ENCODE measurements around the gene NCOR2.

NCOR2 gene

GRCh38 chr12:124553862-124554428 is 13.5 kb downstream of the NCOR2 start:
- no peaks in the 10 kb centered on the region for H3K27me3 ChIP-seq (ENCODE audit: control insufficient read depth in 1 of 2, insufficient read depth in 2 of 2, low read length in 2 of 2)
- H3K9me3 ChIP-seq (ENCODE audit: low read length): no peaks in the 10 kb centered on the region
- peak overlapping the region; percentile 39 for H3K27ac ChIP-seq (ENCODE audit: low read depth, low read length)
- H3K4me3 ChIP-seq (ENCODE audit: low read depth in 1 of 2, low read length in 2 of 2): peak overlapping the region in 1 of 2 donors; percentile 29
- peaks cover 80% of the 10 kb centered on the region for H3K4me1 ChIP-seq (ENCODE audit: insufficient read depth, low read length)
- no peak overlapping the region for H3K9ac ChIP-seq (ENCODE audit: low read length)
- no peaks in the 10 kb centered on the region for H3K36me3 ChIP-seq (ENCODE audit: insufficient read depth, low read length)

GRCh38 chr12:124551268-124552144 is 15.9 kb downstream of the NCOR2 start:
- peak overlapping the region; percentile 72 for H3K27ac ChIP-seq (ENCODE audit: low read depth, low read length)
- H3K4me1 ChIP-seq (ENCODE audit: insufficient read depth, low read length): peaks cover 79% of the 10 kb centered on the region
- H3K4me3 ChIP-seq (ENCODE audit: low read depth in 1 of 2, low read length in 2 of 2): peak overlapping the region in 1 of 2 donors; percentile 39
- H3K9ac ChIP-seq (ENCODE audit: low read length): peak overlapping the region; percentile 47
- H3K36me3 ChIP-seq (ENCODE audit: insufficient read depth, low read length): no peaks in the 10 kb centered on the region
- H3K27me3 ChIP-seq (ENCODE audit: control insufficient read depth in 1 of 2, insufficient read depth in 2 of 2, low read length in 2 of 2): no peaks in the 10 kb centered on the region
- H3K9me3 ChIP-seq (ENCODE audit: low read length): no peaks in the 10 kb centered on the region

GRCh38 chr12:124550123-124551089 is 17.0 kb downstream of the NCOR2 start:
- H3K27ac ChIP-seq (ENCODE audit: low read depth, low read length): peak overlapping the region; percentile 72
- peak overlapping the region; percentile 47 for H3K9ac ChIP-seq (ENCODE audit: low read length)
- no peaks in the 10 kb centered on the region for H3K36me3 ChIP-seq (ENCODE audit: insufficient read depth, low read length)
- H3K27me3 ChIP-seq (ENCODE audit: control insufficient read depth in 1 of 2, insufficient read depth in 2 of 2, low read length in 2 of 2): no peaks in the 10 kb centered on the region
- peaks cover 82% of the 10 kb centered on the region for H3K4me1 ChIP-seq (ENCODE audit: insufficient read depth, low read length)
- no peaks in the 10 kb centered on the region for H3K9me3 ChIP-seq (ENCODE audit: low read length)
- H3K4me3 ChIP-seq (ENCODE audit: low read depth in 1 of 2, low read length in 2 of 2): peak overlapping the region in 1 of 2 donors; percentile 39

DNA sequence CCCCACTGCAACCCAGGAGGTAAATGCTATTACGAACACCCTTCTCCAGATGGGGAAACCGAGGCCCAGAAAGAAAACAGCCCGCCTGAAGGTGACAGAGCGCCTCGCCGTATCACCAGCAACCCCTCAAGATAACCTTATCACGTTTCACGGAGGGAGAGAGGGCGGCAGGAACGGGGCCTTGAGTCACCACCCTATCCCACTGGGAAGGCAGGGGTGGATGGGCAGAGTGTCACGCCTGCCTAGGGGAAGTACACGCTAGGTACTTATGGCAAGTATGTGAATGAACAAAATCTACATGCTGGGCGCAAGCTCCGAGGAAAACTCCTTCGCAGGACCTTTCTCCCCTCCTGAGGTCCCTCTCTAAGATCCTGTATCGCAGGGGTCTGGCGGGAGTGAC is 17.8 kb downstream of the NCOR2 start:
- Histone ChIP-seq H3K27me3 (ENCODE audit: control insufficient read depth in 1 of 2, insufficient read depth in 2 of 2, low read length in 2 of 2) (no peaks in the 10 kb centered on the region), H3K4me3 (ENCODE audit: low read depth in 1 of 2, low read length in 2 of 2) (no peak overlapping the region), H3K27ac (ENCODE audit: low read depth, low read length) (peak overlapping the region; percentile 72), H3K4me1 (ENCODE audit: insufficient read depth, low read length) (peaks cover 81% of the 10 kb centered on the region), H3K9ac (ENCODE audit: low read length) (no peak overlapping the region), H3K9me3 (ENCODE audit: low read length) (no peaks in the 10 kb centered on the region), H3K36me3 (ENCODE audit: insufficient read depth, low read length) (no peaks in the 10 kb centered on the region)

DNA sequence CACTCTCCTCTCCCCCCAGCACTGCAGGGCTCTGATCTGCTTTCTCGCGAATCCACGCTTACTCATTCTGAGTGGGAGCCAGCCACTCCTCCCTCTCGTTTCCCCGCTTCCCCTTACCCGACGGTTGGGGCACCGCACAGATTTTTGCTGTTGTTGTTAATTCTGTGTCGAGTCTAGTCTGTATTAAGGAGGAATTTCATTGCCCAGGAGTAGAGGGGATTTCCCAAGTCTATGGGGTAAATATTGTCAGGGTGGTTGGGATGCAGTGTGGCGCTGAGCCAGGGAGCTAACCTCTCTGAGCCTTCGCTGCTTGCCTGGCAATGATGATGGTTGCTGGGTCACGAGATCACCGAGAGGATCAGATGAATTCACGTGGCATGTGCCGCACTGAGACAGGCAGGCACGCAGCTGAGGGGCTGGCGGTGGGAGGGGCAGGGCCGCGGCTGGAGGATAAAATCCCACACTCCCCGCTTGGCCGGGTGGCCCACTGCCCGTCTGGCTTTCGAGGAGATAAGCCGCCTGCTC is 18.5 kb downstream of the NCOR2 start:
- H3K9me3 ChIP-seq (ENCODE audit: low read length): no peaks in the 10 kb centered on the region
- no peak overlapping the region for H3K9ac ChIP-seq (ENCODE audit: low read length)
- no peak overlapping the region for H3K4me3 ChIP-seq (ENCODE audit: low read depth in 1 of 2, low read length in 2 of 2)
- H3K27me3 ChIP-seq (ENCODE audit: control insufficient read depth in 1 of 2, insufficient read depth in 2 of 2, low read length in 2 of 2): no peaks in the 10 kb centered on the region
- peak overlapping the region; percentile 72 for H3K27ac ChIP-seq (ENCODE audit: low read depth, low read length)
- peaks cover 81% of the 10 kb centered on the region for H3K4me1 ChIP-seq (ENCODE audit: insufficient read depth, low read length)
- H3K36me3 ChIP-seq (ENCODE audit: insufficient read depth, low read length): no peaks in the 10 kb centered on the region

GRCh38 chr12:124547626-124548025 is 19.8 kb downstream of the NCOR2 start:
- H3K4me1 ChIP-seq (ENCODE audit: insufficient read depth, low read length): peaks cover 85% of the 10 kb centered on the region
- H3K36me3 ChIP-seq (ENCODE audit: insufficient read depth, low read length): no peaks in the 10 kb centered on the region
- no peak overlapping the region for H3K4me3 ChIP-seq (ENCODE audit: low read depth in 1 of 2, low read length in 2 of 2)
- no peak overlapping the region for H3K27ac ChIP-seq (ENCODE audit: low read depth, low read length)
- no peaks in the 10 kb centered on the region for H3K9me3 ChIP-seq (ENCODE audit: low read length)
- H3K27me3 ChIP-seq (ENCODE audit: control insufficient read depth in 1 of 2, insufficient read depth in 2 of 2, low read length in 2 of 2): no peaks in the 10 kb centered on the region
- H3K9ac ChIP-seq (ENCODE audit: low read length): no peak overlapping the region

- H3K9me3 ChIP-seq (ENCODE audit: low read length): no peaks in the 10 kb centered on the region
- H3K9ac ChIP-seq (ENCODE audit: low read length): no peak overlapping the region
- H3K27ac ChIP-seq (ENCODE audit: low read depth, low read length): no peak overlapping the region
- H3K4me3 ChIP-seq (ENCODE audit: low read depth in 1 of 2, low read length in 2 of 2): no peak overlapping the region
- no peaks in the 10 kb centered on the region for H3K36me3 ChIP-seq (ENCODE audit: insufficient read depth, low read length)
- H3K27me3 ChIP-seq (ENCODE audit: control insufficient read depth in 1 of 2, insufficient read depth in 2 of 2, low read length in 2 of 2): no peaks in the 10 kb centered on the region
- H3K4me1 ChIP-seq (ENCODE audit: insufficient read depth, low read length): peaks cover 74% of the 10 kb centered on the region
Observed at GRCh38 chr12:124545508-124546418, 21.6 kb downstream of the NCOR2 start.

DNA sequence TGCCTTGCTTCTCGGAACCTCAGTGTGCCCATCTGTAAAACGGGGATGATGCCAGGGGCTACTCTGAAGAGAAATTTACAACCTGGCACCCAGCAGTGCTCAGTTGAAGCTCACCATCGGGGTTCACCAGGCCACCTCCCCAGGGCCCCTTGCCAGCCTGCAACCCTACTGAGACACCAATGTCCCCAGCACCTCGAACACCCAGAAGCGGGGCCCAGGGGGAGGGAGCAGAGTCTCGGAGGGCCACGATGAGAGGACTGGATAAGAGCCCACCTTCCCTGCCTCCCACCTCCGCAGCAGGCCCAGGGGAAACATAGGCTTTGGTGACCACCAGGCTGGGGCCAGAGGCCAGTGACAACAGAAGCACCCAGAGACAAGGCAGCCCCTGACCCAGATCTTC is 22.4 kb downstream of the NCOR2 start:
- no peaks in the 10 kb centered on the region for H3K36me3 ChIP-seq (ENCODE audit: insufficient read depth, low read length)
- no peaks in the 10 kb centered on the region for H3K27me3 ChIP-seq (ENCODE audit: control insufficient read depth in 1 of 2, insufficient read depth in 2 of 2, low read length in 2 of 2)
- H3K9ac ChIP-seq (ENCODE audit: low read length): no peak overlapping the region
- peaks cover 70% of the 10 kb centered on the region for H3K4me1 ChIP-seq (ENCODE audit: insufficient read depth, low read length)
- no peak overlapping the region for H3K4me3 ChIP-seq (ENCODE audit: low read depth in 1 of 2, low read length in 2 of 2)
- H3K27ac ChIP-seq (ENCODE audit: low read depth, low read length): no peak overlapping the region
- no peaks in the 10 kb centered on the region for H3K9me3 ChIP-seq (ENCODE audit: low read length)

- Histone ChIP-seq H3K27me3 (ENCODE audit: control insufficient read depth in 1 of 2, insufficient read depth in 2 of 2, low read length in 2 of 2) (no peaks in the 10 kb centered on the region), H3K36me3 (ENCODE audit: insufficient read depth, low read length) (no peaks in the 10 kb centered on the region), H3K4me3 (ENCODE audit: low read depth in 1 of 2, low read length in 2 of 2) (peak overlapping the region in 1 of 2 donors; percentile 47), H3K9me3 (ENCODE audit: low read length) (no peaks in the 10 kb centered on the region), H3K27ac (ENCODE audit: low read depth, low read length) (no peak overlapping the region), H3K4me1 (ENCODE audit: insufficient read depth, low read length) (peaks cover 70% of the 10 kb centered on the region), H3K9ac (ENCODE audit: low read length) (no peak overlapping the region)
Observed at GRCh38 chr12:124544311-124544970, 23.0 kb downstream of the NCOR2 start.

Measured in muscle layer of colon (tissue), 2 donors.